T1000 (cell line): ENCODE data around the gene KIZ.
"Not testable (repeated sequence)": the region's sequence is repeated elsewhere in the genome, so short reads cannot be mapped to it uniquely, and the experiment has no call there.

Source experiments
- DNase-seq: peaks from one replicate; lab custom pipeline; 2025; ENCODE audit warnings: mixed read lengths; lab: John Stamatoyannopoulos, UW

The KIZ gene

GRCh38 chr20:21137078-21137477 lies 11.2 kb downstream of the KIZ start:
- DNase-seq: no peak

DNA sequence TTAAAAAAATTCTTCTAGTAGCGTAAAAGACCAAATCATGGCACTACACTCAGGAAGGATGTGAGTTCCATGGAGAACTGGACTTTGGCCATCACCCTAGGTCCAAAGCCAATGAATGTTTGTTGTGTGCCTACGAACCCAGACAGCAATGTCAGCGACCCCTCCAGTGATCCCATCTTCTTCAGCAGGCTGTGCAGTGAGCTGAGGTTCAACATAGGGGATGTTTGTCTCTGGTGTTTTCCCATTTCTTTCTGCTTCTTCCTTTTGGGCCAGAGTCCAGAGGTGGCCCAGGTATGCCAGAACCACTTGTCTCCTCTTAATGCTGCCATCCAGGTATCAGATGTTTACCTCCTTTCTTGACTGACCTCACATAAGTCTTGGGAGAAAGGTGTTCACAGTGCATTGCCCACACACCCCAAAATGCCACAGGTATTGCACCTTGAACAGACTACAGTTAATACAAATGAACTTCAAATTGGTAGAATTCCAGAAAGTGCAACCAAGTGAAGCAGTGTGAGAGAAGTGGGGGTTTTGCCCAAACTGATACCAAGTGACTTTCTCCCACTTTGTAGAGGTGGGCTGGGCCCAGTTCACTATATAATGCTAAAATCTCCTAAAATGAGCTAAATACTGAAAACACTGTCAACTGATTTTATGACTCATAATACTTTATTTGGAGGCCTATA lies 14.1 kb downstream of the KIZ start:
- DNase-seq: no peak

GRCh38 chr20:21141825-21142224 lies 15.9 kb downstream of the KIZ start:
- DNase-seq: no peak

DNA sequence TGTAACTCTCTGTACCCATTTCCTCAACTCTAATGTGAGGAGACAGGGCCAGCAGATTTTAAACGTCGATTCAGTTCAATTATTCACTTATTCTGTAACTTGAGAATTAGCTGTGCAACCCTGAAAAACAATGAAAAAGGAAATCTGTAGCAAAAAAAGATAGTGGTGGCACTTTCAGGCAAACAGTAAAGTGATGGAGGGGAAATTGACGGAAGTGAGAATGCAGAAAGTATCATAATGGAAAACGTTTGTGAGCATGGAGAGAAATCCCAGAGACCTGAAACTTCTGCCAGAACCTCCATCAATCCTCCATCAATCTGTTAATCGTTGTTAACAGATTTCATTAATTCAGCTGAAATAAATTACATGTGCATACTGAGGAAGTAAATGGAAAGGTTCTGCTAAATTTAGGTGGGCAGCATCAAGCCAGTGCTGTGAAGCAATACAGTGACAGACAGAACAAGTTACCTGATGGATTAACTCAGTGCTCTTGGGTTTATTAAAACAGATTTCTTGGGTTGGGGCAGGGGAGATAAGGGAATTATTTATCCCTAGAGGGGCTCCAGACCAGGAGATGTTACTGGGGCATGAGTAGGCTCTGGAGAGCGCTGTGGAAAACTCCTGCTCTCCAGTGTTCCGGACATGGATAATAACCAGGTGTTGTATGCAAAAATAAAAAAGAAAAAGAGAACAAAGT lies 17.5 kb downstream of the KIZ start:
- DNase-seq: no peak

GRCh38 chr20:21145424-21145823 lies 19.5 kb downstream of the KIZ start:
- DNase-seq: no peak

DNA sequence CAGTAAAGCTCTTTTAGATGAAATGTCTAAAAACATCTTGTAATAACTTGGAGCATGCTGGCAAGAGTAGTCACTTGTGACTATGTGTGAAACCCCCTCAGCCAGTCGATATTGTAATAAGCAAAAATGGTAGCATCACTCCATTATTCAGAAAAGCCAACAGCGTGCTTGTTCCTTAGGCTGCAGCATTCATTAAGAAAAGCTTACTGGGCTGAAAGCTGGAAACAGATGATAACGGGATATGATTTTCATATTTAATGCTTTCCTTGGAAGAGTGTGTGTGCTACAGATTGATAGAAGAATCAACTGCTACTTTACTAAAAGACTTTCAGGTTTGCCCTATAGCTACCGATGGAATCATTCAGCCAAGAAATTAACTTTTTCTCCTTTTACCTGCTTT lies 20.3 kb downstream of the KIZ start:
- no peak for DNase-seq

DNA sequence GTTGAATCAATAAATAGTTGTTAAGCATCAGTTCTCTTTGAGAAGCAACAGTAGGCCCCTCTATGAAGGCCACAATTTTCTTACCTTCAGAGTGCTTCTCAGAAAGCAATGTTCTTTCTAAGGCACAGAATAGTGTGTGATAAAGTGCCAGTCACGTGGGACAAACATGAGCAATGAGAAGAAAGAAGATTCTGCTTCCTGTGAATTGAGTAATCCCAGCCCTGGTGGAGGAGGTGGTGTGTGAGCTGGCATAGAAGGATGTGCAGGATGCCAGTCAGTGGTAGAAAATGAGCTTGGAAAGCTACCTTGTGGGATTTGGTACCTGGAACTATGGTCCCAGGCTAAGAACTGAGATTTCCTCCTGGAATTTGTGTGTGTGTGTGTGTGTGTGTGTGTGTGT lies 21.7 kb downstream of the KIZ start:
- no peak for DNase-seq

GRCh38 chr20:21149344-21149743 lies 23.5 kb downstream of the KIZ start:
- no peak for DNase-seq

- no peak for DNase-seq
Observed at GRCh38 chr20:21151791-21152190, 25.9 kb downstream of the KIZ start.

- DNase-seq: no peak
Observed at GRCh38 chr20:21154692-21155091, 28.8 kb downstream of the KIZ start.

DNA sequence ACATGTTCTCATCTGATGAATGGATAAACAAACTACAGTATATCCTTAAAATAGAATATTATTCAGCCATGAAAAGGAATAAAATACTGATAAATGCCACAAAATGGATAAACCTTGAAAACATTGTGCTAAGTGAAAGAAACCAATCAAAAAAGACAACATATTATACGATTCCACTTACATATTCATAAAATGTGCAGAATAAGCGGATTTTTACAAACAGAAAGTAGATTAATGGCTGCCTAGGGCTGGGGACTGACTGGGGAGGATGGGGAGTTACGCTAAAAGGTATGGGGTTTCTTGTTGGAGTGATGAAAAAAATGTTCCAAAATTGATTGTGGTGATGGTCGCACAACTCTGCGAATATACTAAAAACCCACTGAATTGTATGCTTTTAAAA lies 29.4 kb downstream of the KIZ start:
- no peak for DNase-seq

- DNase-seq: no peak
Observed at GRCh38 chr20:21156266-21156665, 30.4 kb downstream of the KIZ start.

GRCh38 chr20:21157006-21157405 lies 31.1 kb downstream of the KIZ start:
- DNase-seq: no peak

- no peak for DNase-seq
Observed at GRCh38 chr20:21159658-21160380, 33.9 kb downstream of the KIZ start.

DNA sequence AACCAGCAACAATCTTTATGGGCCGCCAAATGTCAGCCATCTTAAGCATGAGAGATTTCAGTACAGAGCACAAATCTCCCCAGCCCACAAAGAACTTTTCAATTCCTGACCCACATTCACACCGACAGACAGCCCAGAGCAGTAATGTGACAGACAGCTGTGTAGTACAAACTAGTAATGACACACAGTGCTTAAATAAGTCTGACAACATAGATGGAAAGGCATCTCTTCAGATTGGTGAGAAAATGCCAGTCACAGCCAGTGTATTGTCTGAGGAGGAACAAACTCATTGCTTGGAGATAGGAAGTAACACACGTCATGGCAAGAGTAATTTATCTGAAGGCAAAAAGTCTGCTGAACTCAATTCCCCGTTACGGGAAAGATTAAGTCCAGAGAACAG lies 36.0 kb downstream of the KIZ start:
- no peak for DNase-seq

- DNase-seq: no peak
Observed at GRCh38 chr20:21162631-21163030, 36.7 kb downstream of the KIZ start.

- DNase-seq: no peak
Observed at GRCh38 chr20:21166801-21167200, 40.9 kb downstream of the KIZ start.

DNA sequence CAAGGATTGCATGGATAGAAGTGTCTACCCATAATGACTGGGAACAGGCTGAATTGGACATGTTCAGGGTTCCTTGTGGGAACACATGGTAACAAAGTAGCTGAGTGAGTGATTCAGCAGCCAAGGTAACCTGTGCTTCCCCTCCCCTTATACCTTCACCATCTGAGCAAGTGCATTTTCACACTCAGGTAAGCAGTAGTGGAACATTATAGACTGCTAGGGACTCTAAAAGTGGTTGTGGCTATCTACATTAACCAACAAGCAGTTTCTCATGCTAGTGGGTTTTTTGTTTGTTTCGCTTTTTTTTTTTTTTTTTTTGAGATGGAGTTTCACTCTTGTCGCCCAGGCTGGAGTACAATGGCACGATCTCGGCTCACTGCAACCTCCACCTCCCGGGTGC lies 41.4 kb downstream of the KIZ start:
- DNase-seq: no peak

- DNase-seq: not testable (repeated sequence)
Observed at GRCh38 chr20:21168061-21168460, 42.2 kb downstream of the KIZ start.

GRCh38 chr20:21172626-21173025 lies 46.7 kb downstream of the KIZ start:
- no peak for DNase-seq

GRCh38 chr20:21173485-21173884 lies 47.6 kb downstream of the KIZ start:
- DNase-seq: no peak

GRCh38 chr20:21174516-21175239 lies 48.8 kb downstream of the KIZ start:
- no peak for DNase-seq

GRCh38 chr20:21175433-21175832 lies 49.6 kb downstream of the KIZ start:
- DNase-seq: no peak
